Measurements from ENCODE around the gene DNAH6.

Gene DNAH6

GRCh38 chr2:84844141-84844540 lies 327.8 kb downstream of the DNAH6 start:
- Histone ChIP-seq H3K9me3 (ENCODE audit: control insufficient read depth, low read length) (no peaks in the 10 kb centered on the region), H3K79me2 (no peaks in the 10 kb centered on the region), H3K27ac (no peak overlapping the region), H3K9ac (no peak overlapping the region), H3K4me2 (ENCODE audit: low read length) (no peak overlapping the region), H3K36me3 (ENCODE audit: control insufficient read depth, insufficient read depth, low read length) (no peaks in the 10 kb centered on the region), H2AFZ (no peak overlapping the region), H3K4me1 (no peaks in the 10 kb centered on the region), H3K27me3 (ENCODE audit: control insufficient read depth, insufficient read depth, low read length) (no peaks in the 10 kb centered on the region), H3K4me3 (ENCODE audit: low read depth, low read length) (no peak overlapping the region)
- no peak for TF ChIP-seq CTCF (IDR thresholded peaks at IDR 0.05)

- Histone ChIP-seq H3K36me3 (ENCODE audit: control insufficient read depth, insufficient read depth, low read length) (no peaks in the 10 kb centered on the region), H2AFZ (no peak overlapping the region), H3K4me3 (ENCODE audit: low read depth, low read length) (no peak overlapping the region), H3K27me3 (ENCODE audit: control insufficient read depth, insufficient read depth, low read length) (no peaks in the 10 kb centered on the region), H3K9me3 (ENCODE audit: control insufficient read depth, low read length) (no peaks in the 10 kb centered on the region), H3K9ac (no peak overlapping the region), H3K27ac (peak overlapping the region; percentile 29), H3K4me2 (ENCODE audit: low read length) (no peak overlapping the region), H3K79me2 (no peaks in the 10 kb centered on the region), H3K4me1 (no peaks in the 10 kb centered on the region)
- no peak for TF ChIP-seq CTCF (IDR thresholded peaks at IDR 0.05)
Observed at GRCh38 chr2:84846041-84846663, 329.9 kb downstream of the DNAH6 start.

- no peak overlapping the region for H3K4me3 ChIP-seq (ENCODE audit: low read depth, low read length)
- H3K27me3 ChIP-seq (ENCODE audit: control insufficient read depth, insufficient read depth, low read length): no peaks in the 10 kb centered on the region
- no peak for TF ChIP-seq CTCF (IDR thresholded peaks at IDR 0.05)
- H3K4me2 ChIP-seq (ENCODE audit: low read length): no peak overlapping the region
- H3K4me1 ChIP-seq: no peaks in the 10 kb centered on the region
- H3K36me3 ChIP-seq (ENCODE audit: control insufficient read depth, insufficient read depth, low read length): no peaks in the 10 kb centered on the region
- H2AFZ ChIP-seq: no peak overlapping the region
- no peak overlapping the region for H3K9ac ChIP-seq
- no peaks in the 10 kb centered on the region for H3K9me3 ChIP-seq (ENCODE audit: control insufficient read depth, low read length)
- H3K27ac ChIP-seq: peak overlapping the region; percentile 29
- no peaks in the 10 kb centered on the region for H3K79me2 ChIP-seq
Observed at GRCh38 chr2:84846741-84847142, 330.4 kb downstream of the DNAH6 start.

- Histone ChIP-seq H3K36me3 (ENCODE audit: control insufficient read depth, insufficient read depth, low read length) (no peaks in the 10 kb centered on the region), H3K9me3 (ENCODE audit: control insufficient read depth, low read length) (no peaks in the 10 kb centered on the region), H3K4me3 (ENCODE audit: low read depth, low read length) (no peak overlapping the region), H3K9ac (no peak overlapping the region), H2AFZ (no peak overlapping the region), H3K27me3 (ENCODE audit: control insufficient read depth, insufficient read depth, low read length) (no peaks in the 10 kb centered on the region), H3K4me1 (no peaks in the 10 kb centered on the region), H3K27ac (no peak overlapping the region), H3K79me2 (no peaks in the 10 kb centered on the region), H3K4me2 (ENCODE audit: low read length) (no peak overlapping the region)
- no peak for TF ChIP-seq CTCF (IDR thresholded peaks at IDR 0.05)
Observed at GRCh38 chr2:84847326-84848050, 331.2 kb downstream of the DNAH6 start.

Measured in parathyroid adenoma (tissue), 2 donors.